GM12872 (cell line): ENCODE results near the gene L3MBTL1.

Source experiments
- CTCF ChIP-seq: IDR thresholded peaks from 3 replicates; pipeline ENCODE4 v1.5.1; 2011; ENCODE audit warnings: low read depth, mild to moderate bottlenecking, low read length, moderate library complexity; ENCODE audit not compliant: insufficient read depth

The L3MBTL1 gene

DNA sequence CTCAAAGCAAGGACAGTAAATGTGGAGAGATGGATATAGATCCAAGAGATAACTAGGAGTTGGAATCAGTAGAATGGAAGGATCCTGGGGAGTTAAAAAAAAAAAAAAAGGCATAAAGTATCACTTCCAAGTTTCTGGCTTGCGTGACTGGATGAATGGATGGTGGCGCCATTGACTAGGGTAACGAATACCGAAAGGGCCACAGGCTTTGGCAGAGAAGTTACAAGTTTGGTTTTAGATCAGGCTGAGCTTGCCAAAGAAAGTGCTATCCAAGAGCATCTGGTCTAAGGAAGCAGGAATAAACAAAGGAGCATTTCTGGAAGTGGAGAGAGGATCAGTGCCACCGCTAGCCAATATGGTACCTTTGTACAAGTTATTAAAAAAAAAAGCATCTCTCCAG lies 17.5 kb downstream of the L3MBTL1 start:
- TF ChIP-seq CTCF: no peak

DNA sequence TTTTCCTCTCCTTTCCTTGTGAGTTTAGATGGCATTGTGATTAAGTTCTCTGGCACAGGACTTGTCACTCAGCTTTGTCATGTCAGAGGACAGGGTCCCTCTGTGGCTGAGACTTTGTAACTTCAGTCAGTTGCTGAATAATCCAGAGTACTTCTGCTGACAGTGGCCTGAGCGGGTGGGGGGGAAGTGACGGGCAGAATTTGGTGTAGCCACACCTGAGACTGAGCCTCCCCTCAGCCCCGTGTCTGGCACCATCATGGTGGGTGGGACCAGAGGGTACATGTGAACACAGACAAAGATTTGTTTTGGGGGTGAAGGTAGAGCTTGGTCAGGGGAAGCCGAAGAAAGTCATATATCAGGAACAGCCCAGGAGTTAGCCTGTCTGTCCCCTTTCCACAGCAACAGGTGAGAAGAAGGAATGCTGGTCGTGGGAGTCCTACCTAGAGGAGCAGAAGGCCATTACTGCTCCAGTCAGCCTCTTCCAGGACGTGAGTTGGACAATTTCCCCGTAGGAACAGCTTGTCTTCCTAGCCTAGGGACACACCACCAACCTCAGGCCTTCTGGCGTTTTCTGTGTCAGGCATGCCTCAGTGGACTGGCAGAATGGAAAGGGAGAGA lies 20.9 kb downstream of the L3MBTL1 start:
- TF ChIP-seq CTCF: no peak

DNA sequence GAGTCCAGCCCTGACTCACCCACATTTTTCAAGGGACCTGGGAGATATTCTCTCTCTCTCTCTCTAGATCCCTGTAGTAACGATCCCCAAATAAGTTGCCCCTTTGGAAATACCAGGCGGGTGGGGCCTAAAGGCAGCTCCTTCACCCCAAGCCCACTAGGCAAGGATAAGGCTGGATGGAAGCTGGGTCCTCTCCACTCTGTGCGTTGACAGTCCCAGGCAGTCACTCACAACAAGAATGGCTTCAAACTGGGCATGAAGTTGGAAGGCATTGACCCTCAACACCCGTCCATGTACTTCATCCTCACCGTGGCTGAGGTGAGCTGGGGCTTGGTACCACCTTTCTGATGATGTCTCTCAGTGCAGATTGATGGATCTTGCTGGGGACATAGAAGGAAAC lies 21.6 kb downstream of the L3MBTL1 start:
- TF ChIP-seq CTCF: no peak

GRCh38 chr20:43529457-43530153 lies 22.1 kb downstream of the L3MBTL1 start:
- no peak for TF ChIP-seq CTCF

DNA sequence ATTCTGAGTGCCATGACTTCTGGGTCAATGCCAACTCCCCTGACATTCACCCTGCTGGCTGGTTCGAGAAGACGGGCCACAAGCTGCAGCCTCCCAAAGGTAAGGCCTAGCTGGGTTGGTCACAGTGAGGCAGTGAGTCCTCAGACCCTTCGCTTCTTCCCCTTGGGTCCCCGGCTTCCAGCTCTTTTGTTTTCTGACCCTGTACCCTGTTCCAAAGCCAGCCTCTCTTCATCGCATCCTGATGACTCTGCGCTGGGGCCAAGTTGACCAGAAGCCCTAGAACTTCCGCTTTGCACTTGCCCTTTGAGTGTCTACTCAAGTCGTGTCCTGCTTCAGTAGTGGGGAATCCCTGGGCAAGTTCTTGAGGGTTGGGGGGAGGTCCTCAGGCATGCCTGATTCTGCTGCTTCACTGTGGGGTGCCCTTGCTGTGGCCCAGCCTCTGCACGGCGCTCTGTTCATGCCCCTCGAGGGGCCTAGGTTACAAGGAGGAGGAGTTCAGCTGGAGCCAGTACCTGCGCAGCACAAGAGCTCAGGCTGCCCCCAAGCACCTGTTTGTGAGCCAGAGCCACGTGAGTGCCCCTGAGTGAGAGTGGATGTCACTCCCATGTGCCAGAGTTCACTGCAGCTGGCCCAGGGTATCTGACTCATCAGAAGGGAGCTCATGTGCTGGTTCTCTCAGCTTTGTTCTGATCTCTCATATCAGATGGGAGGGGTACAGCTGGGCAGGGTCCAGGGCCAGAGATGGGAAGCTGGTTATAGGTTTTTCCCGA lies 23.0 kb downstream of the L3MBTL1 start:
- TF ChIP-seq CTCF: no peak

DNA sequence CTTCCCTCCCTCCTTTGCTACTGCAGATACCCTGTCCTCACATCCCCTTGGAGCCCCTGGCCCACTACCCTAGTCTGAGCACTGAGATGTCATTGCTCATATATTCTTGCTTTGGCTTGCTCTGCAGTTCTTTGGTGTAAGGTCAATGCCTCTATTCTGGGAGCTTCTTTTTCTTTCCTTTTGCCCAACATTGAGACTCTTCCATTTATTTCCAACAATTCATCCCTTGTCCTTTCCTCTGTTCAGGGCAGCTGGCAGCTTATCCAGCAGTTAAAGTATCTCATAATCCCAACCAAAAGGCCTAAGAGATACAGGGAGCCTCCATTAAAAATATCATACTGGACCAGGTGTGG lies 23.6 kb downstream of the L3MBTL1 start:
- TF ChIP-seq CTCF: no peak

GRCh38 chr20:43532416-43533055 lies 25.0 kb downstream of the L3MBTL1 start:
- no peak for TF ChIP-seq CTCF
